ENCODE measurements around the gene ABCC11.

The ABCC11 gene

GRCh38 chr16:48124266-48124665, 123.1 kb downstream of the ABCC11 start:
- Histone ChIP-seq H4K20me1 (ENCODE audit: low read depth, low read length) (no peaks in the 10 kb centered on the region), H3K36me3 (ENCODE audit: low read length) (no peaks in the 10 kb centered on the region), H3K4me3 (ENCODE audit: insufficient read depth, low read length, poor library complexity, severe bottlenecking) (no peak overlapping the region), H3K9ac (ENCODE audit: low read length) (no peak overlapping the region), H3K27ac (ENCODE audit: low read depth, low read length) (no peak overlapping the region), H3K4me2 (ENCODE audit: low read depth, low read length, poor library complexity, severe bottlenecking) (no peak overlapping the region), H3K79me2 (ENCODE audit: insufficient read depth, low read length) (no peaks in the 10 kb centered on the region), H3F3A (ENCODE audit: insufficient read depth) (no peaks in the 10 kb centered on the region), H3K9me3 (ENCODE audit: insufficient read depth, low read length) (no peaks in the 10 kb centered on the region), H2AFZ (ENCODE audit: low read depth, low read length, severe bottlenecking) (no peak overlapping the region), H3K9me2 (replicated peaks; ENCODE audit: insufficient read depth, low read length) (no peaks in the 10 kb centered on the region), H3K27me3 (ENCODE audit: low read length) (no peaks in the 10 kb centered on the region)
- TF ChIP-seq EZH2phosphoT487 (conservative IDR thresholded peaks at IDR 0.05; ENCODE audit: low read length) = no peak
- TF ChIP-seq CTCF (IDR thresholded peaks at IDR 0.05; ENCODE audit: insufficient read depth, low read length, poor library complexity, severe bottlenecking) = no peak

- Histone ChIP-seq H2AFZ (ENCODE audit: low read depth, low read length, severe bottlenecking) (no peak overlapping the region), H3K27me3 (ENCODE audit: low read length) (no peaks in the 10 kb centered on the region), H3K4me2 (ENCODE audit: low read depth, low read length, poor library complexity, severe bottlenecking) (no peak overlapping the region), H3F3A (ENCODE audit: insufficient read depth) (no peaks in the 10 kb centered on the region), H3K36me3 (ENCODE audit: low read length) (no peaks in the 10 kb centered on the region), H3K9me3 (ENCODE audit: insufficient read depth, low read length) (no peaks in the 10 kb centered on the region), H3K27ac (ENCODE audit: low read depth, low read length) (no peak overlapping the region), H3K9ac (ENCODE audit: low read length) (no peak overlapping the region), H3K79me2 (ENCODE audit: insufficient read depth, low read length) (no peaks in the 10 kb centered on the region), H3K9me2 (replicated peaks; ENCODE audit: insufficient read depth, low read length) (no peaks in the 10 kb centered on the region), H4K20me1 (ENCODE audit: low read depth, low read length) (no peaks in the 10 kb centered on the region), H3K4me3 (ENCODE audit: insufficient read depth, low read length, poor library complexity, severe bottlenecking) (no peak overlapping the region)
- no peak for TF ChIP-seq EZH2phosphoT487 (conservative IDR thresholded peaks at IDR 0.05; ENCODE audit: low read length)
- TF ChIP-seq CTCF (IDR thresholded peaks at IDR 0.05; ENCODE audit: insufficient read depth, low read length, poor library complexity, severe bottlenecking) = no peak
Measured at GRCh38 chr16:48123104-48123788, 124.1 kb downstream of the ABCC11 start.

- Histone ChIP-seq H3F3A (ENCODE audit: insufficient read depth) (no peaks in the 10 kb centered on the region), H3K4me2 (ENCODE audit: low read depth, low read length, poor library complexity, severe bottlenecking) (no peak overlapping the region), H3K27ac (ENCODE audit: low read depth, low read length) (no peak overlapping the region), H3K79me2 (ENCODE audit: insufficient read depth, low read length) (no peaks in the 10 kb centered on the region), H3K9me2 (replicated peaks; ENCODE audit: insufficient read depth, low read length) (no peaks in the 10 kb centered on the region), H3K9me3 (ENCODE audit: insufficient read depth, low read length) (no peaks in the 10 kb centered on the region), H3K4me3 (ENCODE audit: insufficient read depth, low read length, poor library complexity, severe bottlenecking) (no peak overlapping the region), H2AFZ (ENCODE audit: low read depth, low read length, severe bottlenecking) (no peak overlapping the region), H3K36me3 (ENCODE audit: low read length) (no peaks in the 10 kb centered on the region), H3K9ac (ENCODE audit: low read length) (no peak overlapping the region), H3K27me3 (ENCODE audit: low read length) (no peaks in the 10 kb centered on the region), H4K20me1 (ENCODE audit: low read depth, low read length) (no peaks in the 10 kb centered on the region)
- no peak for TF ChIP-seq EZH2phosphoT487 (conservative IDR thresholded peaks at IDR 0.05; ENCODE audit: low read length)
- no peak for TF ChIP-seq CTCF (IDR thresholded peaks at IDR 0.05; ENCODE audit: insufficient read depth, low read length, poor library complexity, severe bottlenecking)
Measured at GRCh38 chr16:48121276-48121675, 126.1 kb downstream of the ABCC11 start.

Measured in SU-DHL-6 (cell line).